Mesothelial cell of epicardium (in vitro differentiated cells): ENCODE results near the gene SYCP2. TPM values are rescaled to one million over a fixed set of nuclear protein-coding genes. Genes with fewer than 3 reads are reported as not detected.

Experiments used
- DNase-seq, 2 experiments: peaks; one replicate each; pipeline ENCODE4 v3.0.0; 2021; ENCODE audit warnings: low spot score in 2 of 2; ENCODE audit not compliant: unreplicated experiment in 2 of 2
- H3K27ac Mint-ChIP-seq: 2 replicates; pipeline ENCODE4 v1.8.0; 2021; ENCODE audit warnings: mixed read lengths
- H3K27me3 Mint-ChIP-seq: 2 replicates; pipeline ENCODE4 v1.8.0; 2021; ENCODE audit warnings: low read depth, mixed read lengths
- H3K36me3 Mint-ChIP-seq: 2 replicates; pipeline ENCODE4 v1.8.0; 2021; ENCODE audit warnings: mixed read lengths
- H3K4me1 Mint-ChIP-seq: 2 replicates; pipeline ENCODE4 v1.8.0; 2021; ENCODE audit warnings: mixed read lengths
- H3K4me3 Mint-ChIP-seq: 2 replicates; pipeline ENCODE4 v1.8.0; 2021; ENCODE audit warnings: mild to moderate bottlenecking, moderate library complexity, mixed read lengths
- H3K9me3 Mint-ChIP-seq: 2 replicates; pipeline ENCODE4 v1.8.0; 2021; ENCODE audit warnings: mixed read lengths
- CTCF ChIP-seq: fragments of 200-600 bp; sonication (generic); IDR thresholded peaks from one replicate; pipeline ENCODE4 v1.5.0; 2021; ENCODE audit warnings: antibody characterized with exemption; ENCODE audit not compliant: unreplicated experiment
- total RNA-seq: library from RNA; stranded (reverse); gene quantifications from 3 replicates; pipeline ENCODE4 v1.2.1, GENCODE V29; 2021

SYCP2 gene
- total RNA-seq, result 1.8 to 2.8 TPM (median 2.3 TPM) in 3 replicates

- Mint-ChIP-seq H3K9me3 (no peaks in the 10 kb centered on the region), H3K4me1 (peaks cover 27% of the 10 kb centered on the region), H3K4me3 (peak within 1 kb of the TSS; percentile 71), H3K27me3 (no peaks in the 10 kb centered on the region), H3K27ac (no peak within 1 kb of the TSS), H3K36me3 (no peaks in the 10 kb centered on the region)
- no peak for TF ChIP-seq CTCF
- no peak for DNase-seq
These were observed at the start of gene SYCP2 for GRCh38 chr20:59933296-59933848. SYCP2 (minus strand) TSS chr20:59933637; CDS start chr20:59922413, 11,224 bp downstream.

- DNase-seq, result no peak
- Mint-ChIP-seq H3K4me1 (peaks cover 2% of the 10 kb centered on the region), H3K27ac (no peak overlapping the region), H3K9me3 (peaks cover 4% of the 10 kb centered on the region), H3K27me3 (no peaks in the 10 kb centered on the region), H3K4me3 (no peak overlapping the region), H3K36me3 (no peaks in the 10 kb centered on the region)
- TF ChIP-seq CTCF, result no peak
These were observed 49.6 kb upstream of the SYCP2 start for GRCh38 chr20:59983076-59983475.

- Mint-ChIP-seq H3K27me3 (no peaks in the 10 kb centered on the region), H3K9me3 (peaks cover 4% of the 10 kb centered on the region), H3K36me3 (no peaks in the 10 kb centered on the region), H3K27ac (no peak overlapping the region), H3K4me3 (no peak overlapping the region), H3K4me1 (peaks cover 4% of the 10 kb centered on the region)
- no peak for DNase-seq
- TF ChIP-seq CTCF, result no peak
These were observed 43.6 kb upstream of the SYCP2 start for GRCh38 chr20:59977086-59977485.

- Mint-ChIP-seq H3K36me3 (no peaks in the 10 kb centered on the region), H3K27ac (no peak overlapping the region), H3K9me3 (peaks cover 4% of the 10 kb centered on the region), H3K27me3 (no peaks in the 10 kb centered on the region), H3K4me3 (no peak overlapping the region), H3K4me1 (peaks cover 4% of the 10 kb centered on the region)
- DNase-seq, result no peak
- no peak for TF ChIP-seq CTCF
These were observed 42.8 kb upstream of the SYCP2 start for GRCh38 chr20:59976156-59976782.

GRCh38 chr20:59972037-59972801 is 38.8 kb upstream of the SYCP2 start:
- Mint-ChIP-seq H3K4me1 (peaks cover 4% of the 10 kb centered on the region), H3K27me3 (no peaks in the 10 kb centered on the region), H3K9me3 (no peaks in the 10 kb centered on the region), H3K27ac (no peak overlapping the region), H3K36me3 (no peaks in the 10 kb centered on the region), H3K4me3 (no peak overlapping the region)
- no peak for DNase-seq
- TF ChIP-seq CTCF, result no peak
